Ectodermal cell (in vitro differentiated cells): ENCODE data around the gene TMEM259.

Experiments used
- H3K27ac ChIP-seq: 2 replicates; pipeline ENCODE4 v1.7.0; 2013; ENCODE audit warnings: mild to moderate bottlenecking, low read depth, low read length; ENCODE audit not compliant: insufficient read depth, poor library complexity, severe bottlenecking
- H3K27me3 ChIP-seq: 2 replicates; pipeline ENCODE4 v1.7.0; 2013; ENCODE audit warnings: mild to moderate bottlenecking, low read length; ENCODE audit not compliant: insufficient read depth, control insufficient read depth, poor library complexity, severe bottlenecking
- H3K36me3 ChIP-seq: one replicate; pipeline ENCODE4 v1.7.0; 2013; ENCODE audit warnings: low read length; ENCODE audit not compliant: control insufficient read depth, insufficient read depth
- H3K4me1 ChIP-seq: one replicate; pipeline ENCODE4 v1.7.0; 2013; ENCODE audit warnings: low read length; ENCODE audit not compliant: control insufficient read depth, insufficient read depth
- H3K4me3 ChIP-seq: 2 replicates; pipeline ENCODE4 v1.7.0; 2013; ENCODE audit warnings: low read depth, low read length, control low read depth; ENCODE audit not compliant: insufficient read depth
- H3K9me3 ChIP-seq: 2 replicates; pipeline ENCODE4 v1.7.0; 2013; ENCODE audit warnings: mild to moderate bottlenecking, low read length, moderate library complexity; ENCODE audit not compliant: control insufficient read depth
- WGBS, 2 experiments: methylation state at CpG; one replicate each; pipeline ENCODE4 v1.1.7; 2013; ENCODE audit warnings: missing lambda C conversion rate in 2 of 2; 5-methylcytosine and 5-hydroxymethylcytosine counted together

Gene TMEM259

GRCh38 chr19:1064661-1065605, 44.0 kb upstream of the TMEM259 start:
- Histone ChIP-seq H3K27me3 (peaks cover 67% of the 10 kb centered on the region), H3K27ac (no peak overlapping the region), H3K36me3 (no peaks in the 10 kb centered on the region), H3K4me3 (peak overlapping the region; percentile 2), H3K9me3 (no peaks in the 10 kb centered on the region), H3K4me1 (peaks cover 13% of the 10 kb centered on the region)
- WGBS, 2 experiments: 12 to 13% methylated on average over 60 of the region's 60 CpGs

GRCh38 chr19:1063909-1064660, 43.2 kb upstream of the TMEM259 start:
- Histone ChIP-seq H3K4me3 (no peak overlapping the region), H3K27ac (no peak overlapping the region), H3K27me3 (peaks cover 58% of the 10 kb centered on the region), H3K36me3 (no peaks in the 10 kb centered on the region), H3K9me3 (no peaks in the 10 kb centered on the region), H3K4me1 (peaks cover 13% of the 10 kb centered on the region)
- WGBS, 2 experiments: 83% methylated on average over 37 of the region's 37 CpGs

- Histone ChIP-seq H3K27me3 (peaks cover 50% of the 10 kb centered on the region), H3K27ac (no peak overlapping the region)
- 93% methylated on average over 36 to 37 of the region's 37 CpGs for WGBS, 2 experiments
Observed at GRCh38 chr19:1063030-1063908, 42.3 kb upstream of the TMEM259 start.

GRCh38 chr19:1062387-1063029, 41.6 kb upstream of the TMEM259 start:
- H3K4me3 ChIP-seq: no peak overlapping the region
- H3K27ac ChIP-seq: no peak overlapping the region
- WGBS, 2 experiments: 83 to 84% methylated on average over 16 of the region's 17 CpGs
- no peaks in the 10 kb centered on the region for H3K9me3 ChIP-seq
- H3K4me1 ChIP-seq: peaks cover 13% of the 10 kb centered on the region
- H3K27me3 ChIP-seq: peaks cover 43% of the 10 kb centered on the region
- no peaks in the 10 kb centered on the region for H3K36me3 ChIP-seq

More at GRCh38 chr19:1063030-1063908, 42.3 kb upstream of the TMEM259 start:
- no peaks in the 10 kb centered on the region for H3K9me3 ChIP-seq
- H3K36me3 ChIP-seq: no peaks in the 10 kb centered on the region
- no peak overlapping the region for H3K4me3 ChIP-seq
- H3K4me1 ChIP-seq: peaks cover 13% of the 10 kb centered on the region

- Histone ChIP-seq H3K36me3 (peaks cover 1% of the 10 kb centered on the region), H3K9me3 (no peaks in the 10 kb centered on the region), H3K4me3 (no peak overlapping the region), H3K27ac (no peak overlapping the region), H3K4me1 (peaks cover 13% of the 10 kb centered on the region), H3K27me3 (peaks cover 37% of the 10 kb centered on the region)
- WGBS, 2 experiments: 95% methylated on average over 20 of the region's 20 CpGs
Observed at GRCh38 chr19:1061987-1062386, 41.1 kb upstream of the TMEM259 start.

- 88 to 92% methylated on average over 5 of the region's 5 CpGs for WGBS, 2 experiments
- peaks cover 24% of the 10 kb centered on the region for H3K27me3 ChIP-seq
- H3K36me3 ChIP-seq: peaks cover 9% of the 10 kb centered on the region
- H3K4me3 ChIP-seq: no peak overlapping the region
- no peaks in the 10 kb centered on the region for H3K9me3 ChIP-seq
- H3K27ac ChIP-seq: no peak overlapping the region
- H3K4me1 ChIP-seq: peaks cover 2% of the 10 kb centered on the region
Observed at GRCh38 chr19:1060689-1061088, 39.8 kb upstream of the TMEM259 start.

- WGBS, 2 experiments: 95 to 97% methylated on average over 5 of the region's 5 CpGs
- no peaks in the 10 kb centered on the region for H3K9me3 ChIP-seq
Observed at GRCh38 chr19:1058112-1058511, 37.2 kb upstream of the TMEM259 start.

GRCh38 chr19:1057176-1057855, 36.4 kb upstream of the TMEM259 start:
- H3K9me3 ChIP-seq: no peaks in the 10 kb centered on the region
- H3K27me3 ChIP-seq: no peaks in the 10 kb centered on the region
- H3K27ac ChIP-seq: no peak overlapping the region
- no peaks in the 10 kb centered on the region for H3K4me1 ChIP-seq
- H3K4me3 ChIP-seq: no peak overlapping the region
- 83 to 86% methylated on average over 3 of the region's 3 CpGs for WGBS, 2 experiments
- H3K36me3 ChIP-seq: peaks cover 10% of the 10 kb centered on the region

More at GRCh38 chr19:1058112-1058511, 37.2 kb upstream of the TMEM259 start:
- Histone ChIP-seq H3K36me3 (peaks cover 10% of the 10 kb centered on the region), H3K4me1 (no peaks in the 10 kb centered on the region), H3K27ac (no peak overlapping the region), H3K27me3 (no peaks in the 10 kb centered on the region), H3K4me3 (no peak overlapping the region)
